ENCODE measurements around the gene DNAH10.
"Not testable (repeated sequence)": the region's sequence is repeated elsewhere in the genome, so short reads cannot be mapped to it uniquely, and the experiment has no call there.

DNAH10 gene

DNA sequence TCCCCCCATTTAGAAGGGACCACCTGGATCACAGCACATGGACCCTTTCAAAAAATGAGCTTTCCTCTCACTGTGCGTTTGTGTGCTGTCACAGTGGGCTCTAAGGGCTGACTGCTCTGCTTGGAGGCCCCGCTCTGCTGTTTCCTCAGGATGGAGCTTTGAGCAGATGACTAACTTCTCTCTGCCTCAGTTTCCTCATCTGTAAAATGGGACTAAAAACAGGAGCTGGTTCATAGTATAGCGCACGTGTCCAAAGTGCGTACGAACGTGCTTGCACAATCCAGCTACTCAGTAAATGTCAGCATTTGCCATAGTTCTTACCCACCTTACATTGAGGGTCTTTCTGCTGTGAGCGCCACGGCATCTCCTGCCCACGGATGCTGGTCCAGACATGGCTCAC is 12.7 kb upstream of the DNAH10 start:
- DNase-seq, result no peak

- DNase-seq, result no peak
Measured at GRCh38 chr12:123750159-123750656, 11.9 kb upstream of the DNAH10 start.

DNA sequence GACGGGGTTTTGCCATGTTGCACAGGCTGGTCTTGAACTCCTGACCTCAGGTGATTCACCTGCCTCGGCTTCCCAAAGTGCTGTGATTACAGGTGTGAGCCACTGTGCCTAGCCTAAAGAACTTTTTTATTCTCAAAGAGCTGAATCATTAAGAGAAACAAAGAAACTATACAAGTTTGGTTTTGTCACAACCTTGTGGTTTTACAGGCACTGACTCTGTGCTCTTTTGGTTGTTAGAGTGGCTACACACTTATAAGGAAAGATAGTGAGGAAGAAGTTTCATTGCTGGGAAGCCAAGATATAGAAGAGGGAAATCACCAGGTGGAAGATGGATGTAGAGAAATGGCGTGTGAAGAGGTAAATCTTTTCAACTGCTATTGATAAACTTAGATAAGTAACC is 10.1 kb upstream of the DNAH10 start:
- DNase-seq, result no peak

DNA sequence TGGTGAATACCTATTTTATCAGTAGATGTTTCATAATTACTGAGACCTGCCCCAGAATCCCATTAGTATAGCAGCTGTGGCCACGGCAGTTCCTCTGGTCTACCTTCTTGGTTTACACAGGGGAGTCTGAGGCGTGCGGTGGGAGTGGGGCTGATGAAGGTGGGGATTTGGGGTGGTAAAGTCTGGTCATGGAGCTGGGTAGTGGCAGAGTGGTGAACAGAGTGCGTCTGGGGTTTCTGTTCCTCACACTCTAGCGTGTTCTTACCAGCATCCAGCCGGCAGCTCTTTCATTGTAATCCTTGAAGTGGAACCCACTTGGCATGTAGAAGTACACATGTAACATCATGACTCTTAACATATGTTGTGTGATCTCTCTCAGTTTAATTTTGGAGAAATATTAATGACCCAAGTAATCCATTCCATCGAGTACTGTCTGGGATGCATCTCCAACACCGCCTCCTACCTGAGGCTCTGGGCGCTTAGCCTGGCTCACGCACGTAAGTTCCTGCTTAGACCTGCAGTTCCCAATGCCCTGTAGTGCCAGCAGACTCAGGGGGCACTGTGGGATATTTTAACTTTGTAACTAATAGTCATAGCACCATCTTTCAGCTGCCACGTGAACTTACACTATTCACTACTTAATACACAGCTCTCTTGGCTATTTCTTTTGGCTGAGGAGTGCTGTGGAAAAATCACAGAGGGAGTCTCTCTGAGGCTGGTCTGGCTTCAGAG is 7.9 kb upstream of the DNAH10 start:
- no peak for DNase-seq

GRCh38 chr12:123757561-123757960 is 4.5 kb upstream of the DNAH10 start:
- DNase-seq, result no peak

- no peak for DNase-seq
Measured at GRCh38 chr12:123760267-123760938, 1.7 kb upstream of the DNAH10 start.

GRCh38 chr12:123762715-123763052 is 583 bp downstream of the DNAH10 start:
- no peak for DNase-seq

- no peak for DNase-seq
Measured at GRCh38 chr12:123763093-123763492, 992 bp downstream of the DNAH10 start.

DNA sequence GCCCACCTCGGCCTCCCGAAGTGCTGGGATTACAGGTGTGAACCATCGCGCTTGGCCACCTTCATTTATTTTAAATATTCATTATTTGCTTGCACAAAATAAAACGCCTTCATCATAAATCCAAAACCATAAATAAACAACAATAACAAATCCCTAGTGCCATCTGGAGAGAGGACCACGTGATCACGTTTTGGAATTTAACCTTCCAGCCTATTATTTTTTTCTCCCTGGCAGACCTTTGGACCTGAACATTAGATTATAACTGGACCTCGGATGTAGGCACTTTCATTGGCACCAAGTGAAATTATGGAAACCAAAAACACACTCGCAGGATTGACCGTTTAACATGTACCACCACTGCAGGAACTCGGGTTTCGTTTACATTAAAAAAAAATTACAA is 2.0 kb downstream of the DNAH10 start:
- no peak for DNase-seq

- DNase-seq, result no peak
Measured at GRCh38 chr12:123765504-123766035, 3.5 kb downstream of the DNAH10 start.

- DNase-seq, result no peak
Measured at GRCh38 chr12:123767613-123768012, 5.5 kb downstream of the DNAH10 start.

DNA sequence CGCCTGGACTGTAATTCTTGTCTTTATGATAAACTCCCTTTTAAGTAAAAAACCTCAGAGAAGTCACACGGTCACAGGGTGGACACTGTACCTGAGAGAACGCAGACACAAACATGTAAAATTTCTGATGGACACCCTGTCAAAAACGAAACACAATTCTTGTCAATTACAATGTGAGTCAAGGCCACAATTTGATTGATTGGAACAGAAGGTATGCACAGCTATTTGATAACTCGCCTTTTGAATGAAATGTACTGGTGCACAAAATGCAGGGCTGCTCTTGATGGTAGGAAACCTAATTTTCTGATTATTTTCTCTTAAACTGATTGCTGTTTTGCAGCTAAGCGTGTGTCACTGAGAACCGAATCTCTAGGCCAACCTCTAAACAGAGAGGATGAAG is 9.2 kb downstream of the DNAH10 start:
- DNase-seq, result no peak

- no peak for DNase-seq
Measured at GRCh38 chr12:123772074-123772473, 10.0 kb downstream of the DNAH10 start.

DNA sequence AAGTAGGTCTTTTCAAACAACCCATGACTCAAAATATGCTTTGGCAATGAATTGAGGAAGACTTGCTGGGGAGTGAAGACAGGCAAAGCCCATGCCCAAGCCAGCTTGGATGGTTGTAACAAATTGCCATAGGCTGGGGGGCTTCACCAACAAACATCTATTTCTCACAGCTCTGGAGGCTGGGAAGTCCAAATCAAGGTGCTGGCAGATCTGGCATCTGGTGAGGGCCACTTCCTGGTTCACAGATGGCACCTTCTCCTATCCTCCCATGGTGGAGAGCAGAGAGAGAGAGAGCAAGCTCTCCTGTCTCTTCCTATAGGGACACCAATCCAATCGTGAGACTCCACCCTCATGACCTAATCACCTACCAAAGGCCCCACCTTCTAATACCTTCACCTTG is 11.3 kb downstream of the DNAH10 start:
- DNase-seq, result no peak

- DNase-seq, result no peak
Measured at GRCh38 chr12:123779551-123779950, 17.4 kb downstream of the DNAH10 start.

DNA sequence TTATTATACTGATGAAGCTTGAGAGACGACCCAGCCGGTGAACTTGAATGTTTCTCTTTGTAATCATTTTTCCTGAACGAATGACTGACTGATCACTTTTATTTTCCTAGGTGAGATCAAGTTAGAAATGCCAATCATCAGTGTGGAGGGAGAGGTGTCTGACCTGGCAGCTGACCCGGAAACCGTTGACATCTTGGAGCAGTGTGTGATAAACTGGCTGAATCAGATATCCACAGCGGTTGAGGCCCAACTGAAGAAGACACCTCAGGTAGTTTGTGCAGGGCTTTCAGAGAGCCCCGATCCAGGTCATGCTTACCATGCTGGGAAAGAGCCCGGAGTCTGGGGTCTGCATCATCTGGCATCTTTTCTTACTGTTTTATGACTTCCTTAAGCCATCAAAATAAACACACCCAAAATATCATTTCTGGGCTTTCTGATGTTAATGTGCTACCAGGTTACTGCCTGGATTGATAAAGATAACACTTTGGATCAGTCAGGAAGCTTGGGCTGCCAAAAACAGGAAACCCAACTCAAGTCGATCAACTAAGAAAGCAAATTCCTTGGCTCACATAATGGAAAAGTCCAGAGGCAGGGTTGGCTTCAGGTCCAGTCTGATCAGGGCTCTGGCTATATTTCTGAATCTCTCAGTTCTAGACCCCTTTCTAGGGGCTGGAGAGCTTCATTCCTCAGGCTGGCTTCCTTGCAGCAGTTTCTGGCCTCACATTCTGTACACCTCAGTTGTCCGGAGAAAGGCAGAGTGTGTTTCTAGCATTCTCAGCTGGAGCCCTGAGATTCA is 21.1 kb downstream of the DNAH10 start:
- no peak for DNase-seq

- DNase-seq, result no peak
Measured at GRCh38 chr12:123787466-123787865, 25.4 kb downstream of the DNAH10 start.

- DNase-seq, result no peak
Measured at GRCh38 chr12:123788541-123788940, 26.4 kb downstream of the DNAH10 start.

DNA sequence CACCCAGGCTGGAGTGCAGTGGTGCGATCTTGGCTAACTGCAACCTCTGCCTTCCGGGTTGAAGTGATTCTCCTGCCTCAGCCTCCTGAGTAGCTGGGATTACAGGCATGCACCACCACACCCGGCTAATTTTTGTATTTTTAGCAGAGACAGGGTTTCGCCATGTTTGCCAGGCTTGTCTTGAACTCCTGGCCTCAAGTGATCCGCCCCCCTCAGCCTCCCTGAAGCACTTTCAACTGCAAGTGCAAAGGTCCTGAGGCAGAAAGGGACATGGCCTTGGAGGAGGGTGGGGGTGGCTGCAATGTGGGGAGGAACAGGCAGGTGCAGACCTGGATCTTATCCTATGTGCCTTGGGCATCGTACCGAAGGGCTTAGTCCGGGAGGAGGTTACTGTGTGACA is 27.3 kb downstream of the DNAH10 start:
- DNase-seq, result not testable (repeated sequence)

DNA sequence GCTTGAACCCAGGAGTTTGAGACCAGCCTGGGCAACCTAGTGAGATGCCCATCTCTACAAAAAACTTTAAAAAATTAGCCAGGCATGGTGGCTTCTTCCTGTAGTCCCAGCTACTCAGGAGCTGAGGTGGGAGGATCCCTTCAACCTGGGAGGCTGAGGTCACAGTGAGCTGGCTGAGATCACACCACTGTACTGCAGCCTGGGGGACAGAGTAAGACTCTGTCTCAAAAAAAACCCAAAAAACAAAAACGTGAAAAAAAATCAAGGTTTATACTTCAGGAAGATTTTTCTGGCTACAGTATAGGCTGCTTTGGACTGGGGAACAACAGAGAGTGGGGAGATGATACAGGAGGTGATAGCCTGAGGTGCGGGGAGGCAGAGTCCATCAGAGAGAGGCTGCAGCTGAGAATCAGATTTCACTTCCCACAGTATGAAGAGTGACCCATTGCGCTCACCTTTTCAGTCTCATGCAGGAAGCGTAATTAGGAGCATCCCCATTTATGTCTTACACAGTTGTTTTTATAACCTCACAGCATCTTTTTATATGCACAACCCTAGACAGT is 28.9 kb downstream of the DNAH10 start:
- DNase-seq, result no peak

GRCh38 chr12:123794027-123794426 is 31.9 kb downstream of the DNAH10 start:
- no peak for DNase-seq

DNA sequence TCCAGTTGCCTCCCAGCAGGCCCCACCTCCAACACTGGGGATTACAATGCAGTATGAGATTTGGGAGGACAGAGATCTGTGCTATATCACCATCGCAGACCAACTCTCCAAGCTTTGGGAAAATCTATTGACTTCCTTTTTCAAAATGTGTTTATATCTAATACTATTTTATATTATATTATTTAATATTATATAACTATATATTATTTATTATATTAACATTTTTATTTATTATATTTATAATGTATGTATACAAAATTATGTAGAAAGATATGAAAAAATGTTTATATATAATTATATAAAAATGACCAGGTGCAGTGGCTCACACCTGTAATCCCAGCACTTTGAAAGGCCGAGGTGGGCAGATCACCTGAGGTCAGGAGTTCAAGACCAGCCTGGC is 36.4 kb downstream of the DNAH10 start:
- no peak for DNase-seq

- no peak for DNase-seq
Measured at GRCh38 chr12:123799227-123799626, 37.1 kb downstream of the DNAH10 start.

All from SW 1271 (cell line).